ENCODE data around the gene KCNQ5. TPM values are rescaled to one million over a fixed set of nuclear protein-coding genes. Genes with fewer than 3 reads are reported as not detected.

The KCNQ5 gene
- total RNA-seq, 1 experiment from 2014 or later: 9.4 TPM

GRCh38 chr6:72761761-72762160, 139.9 kb downstream of the KCNQ5 start:
- no peak for TF ChIP-seq SIN3A (IDR thresholded peaks at IDR 0.05; ENCODE audit: borderline replicate concordance, insufficient read depth, low read depth, low read length)
- TF ChIP-seq REST (IDR thresholded peaks at IDR 0.05; ENCODE audit: insufficient read depth in 1 of 2, low read depth in 2 of 2, low read length in 1 of 2): no peak
- TF ChIP-seq TCF7L2 (IDR thresholded peaks at IDR 0.05; ENCODE audit: low read depth, low read length): no peak
- no peak for TF ChIP-seq CTCF (IDR thresholded peaks at IDR 0.05)
- no peak for TF ChIP-seq POLR2AphosphoS5 (IDR thresholded peaks at IDR 0.05; ENCODE audit: low read depth, low read length)
- in situ Hi-C loops (cut with HindIII; ENCODE audit: low pct_unique_long_range_greater_than_20kb, low sequenced_read_pairs): no loop called here
- Histone ChIP-seq H3K4me3 (ENCODE audit: low read depth in 2 of 2, low read length in 2 of 2) (no peak overlapping the region), H3K27me3 (ENCODE audit: control insufficient read depth, insufficient read depth, low read length) (no peaks in the 10 kb centered on the region), H3K27ac (ENCODE audit: low read length) (no peak overlapping the region), H3K36me3 (ENCODE audit: control insufficient read depth, insufficient read depth, low read length) (no peaks in the 10 kb centered on the region), H3K4me1 (ENCODE audit: control insufficient read depth, insufficient read depth, low read length) (no peaks in the 10 kb centered on the region), H3K9me3 (ENCODE audit: control insufficient read depth, insufficient read depth, low read depth, low read length) (no peaks in the 10 kb centered on the region)
- DNase-seq (ENCODE audit: low read depth, low spot score) (no peak), ATAC-seq (no peak)
- POLR2A ChIA-PET: no interaction called here
- CTCF ChIA-PET: interaction anchor here (0.6 kb wide), 1 partner anchor 273 kb away, joined by 5 read pairs; no protein-coding TSS in a partner anchor
- BruUV-seq (replicated peaks): no TSS peak
- intact Hi-C loops (cut with micrococcal nuclease; ENCODE audit: unreplicated experiment): no loop called here

- H3K27ac ChIP-seq (ENCODE audit: low read length): no peak overlapping the region
- intact Hi-C loops (cut with micrococcal nuclease; ENCODE audit: unreplicated experiment) (no loop called here), in situ Hi-C loops (cut with HindIII; ENCODE audit: low pct_unique_long_range_greater_than_20kb, low sequenced_read_pairs) (no loop called here)
- DNase-seq (ENCODE audit: low read depth, low spot score) (no peak), ATAC-seq (no peak)
- H3K36me3 ChIP-seq (ENCODE audit: control insufficient read depth, insufficient read depth, low read length): no peaks in the 10 kb centered on the region
- POLR2A ChIA-PET: interaction anchor here (0.8 kb wide), 1 partner anchor 107 kb away, joined by 5 read pairs; no protein-coding TSS in a partner anchor
- CTCF ChIA-PET: no interaction called here
- TF ChIP-seq CTCF (IDR thresholded peaks at IDR 0.05) (no peak), SIN3A (IDR thresholded peaks at IDR 0.05; ENCODE audit: borderline replicate concordance, insufficient read depth, low read depth, low read length) (no peak), TCF7L2 (IDR thresholded peaks at IDR 0.05; ENCODE audit: low read depth, low read length) (no peak), POLR2AphosphoS5 (IDR thresholded peaks at IDR 0.05; ENCODE audit: low read depth, low read length) (no peak), REST (IDR thresholded peaks at IDR 0.05; ENCODE audit: insufficient read depth in 1 of 2, low read depth in 2 of 2, low read length in 1 of 2) (no peak)
- H3K9me3 ChIP-seq (ENCODE audit: control insufficient read depth, insufficient read depth, low read depth, low read length): no peaks in the 10 kb centered on the region
- BruUV-seq (replicated peaks): no TSS peak
- H3K27me3 ChIP-seq (ENCODE audit: control insufficient read depth, insufficient read depth, low read length): no peaks in the 10 kb centered on the region
- no peaks in the 10 kb centered on the region for H3K4me1 ChIP-seq (ENCODE audit: control insufficient read depth, insufficient read depth, low read length)
- no peak overlapping the region for H3K4me3 ChIP-seq (ENCODE audit: low read depth in 2 of 2, low read length in 2 of 2)
Observed at GRCh38 chr6:72769459-72770125, 147.7 kb downstream of the KCNQ5 start.

Measured in Panc1 (cell line).